GDM1 (cell line): ENCODE results near the gene SCAPER.
"Not testable (repeated sequence)": the region's sequence is repeated elsewhere in the genome, so short reads cannot be mapped to it uniquely, and the experiment has no call there.

ENCODE experiments used
- DNase-seq: peaks from one replicate; lab custom pipeline; 2025; lab: John Stamatoyannopoulos, UW

SCAPER gene

DNA sequence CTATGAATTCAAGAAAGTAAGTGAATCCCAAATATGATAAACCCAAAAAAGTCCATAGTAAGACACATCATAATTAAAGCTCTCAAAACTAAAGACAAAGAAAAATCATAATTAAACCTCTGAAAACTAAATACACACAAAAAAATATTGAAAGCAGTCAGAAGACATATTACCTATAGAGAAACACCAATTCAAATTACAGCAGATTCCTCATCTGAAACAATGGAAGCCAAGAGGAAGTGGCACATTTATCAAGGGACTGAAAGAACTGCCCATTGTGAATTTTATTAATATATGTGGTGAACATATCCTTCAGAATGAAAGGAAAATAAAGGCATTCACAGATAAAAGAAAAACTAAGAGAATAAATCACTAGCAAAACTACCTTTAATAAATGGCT, 128.2 kb downstream of the SCAPER start:
- DNase-seq = no peak

DNA sequence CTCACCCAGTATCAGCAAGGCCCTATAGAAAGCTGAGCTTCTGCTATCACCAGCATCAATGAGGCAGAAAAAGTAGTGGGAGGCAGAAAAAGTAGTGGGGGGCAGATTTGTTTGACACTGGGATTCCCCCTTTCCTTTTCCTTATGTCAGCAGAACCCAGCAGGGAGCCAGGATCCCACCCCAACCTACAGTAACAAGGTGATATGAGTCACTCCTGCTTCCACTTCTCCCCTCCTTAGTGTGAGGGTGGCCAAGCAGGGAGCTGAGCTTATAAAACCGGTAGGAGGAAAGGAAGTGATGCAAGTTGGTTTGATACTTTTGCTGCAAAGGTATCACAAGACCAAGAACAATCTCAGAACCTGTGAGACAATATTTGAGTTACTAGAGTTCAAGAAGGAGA, 128.7 kb downstream of the SCAPER start:
- DNase-seq = no peak

- DNase-seq = no peak
Observed at GRCh38 chr15:76773234-76773633, 131.9 kb downstream of the SCAPER start.

GRCh38 chr15:76772776-76773175, 132.4 kb downstream of the SCAPER start:
- DNase-seq = no peak

- no peak for DNase-seq
Observed at GRCh38 chr15:76764004-76764403, 141.1 kb downstream of the SCAPER start.

- DNase-seq = no peak
Observed at GRCh38 chr15:76763554-76763953, 141.6 kb downstream of the SCAPER start.

- no peak for DNase-seq
Observed at GRCh38 chr15:76756381-76756780, 148.8 kb downstream of the SCAPER start.

GRCh38 chr15:76753771-76754170, 151.4 kb downstream of the SCAPER start:
- no peak for DNase-seq

GRCh38 chr15:76753131-76753530, 152.0 kb downstream of the SCAPER start:
- DNase-seq = no peak

- DNase-seq = no peak
Observed at GRCh38 chr15:76752549-76752948, 152.6 kb downstream of the SCAPER start.

- DNase-seq = no peak
Observed at GRCh38 chr15:76737573-76737972, 167.6 kb downstream of the SCAPER start.

GRCh38 chr15:76732321-76732720, 172.8 kb downstream of the SCAPER start:
- not testable (repeated sequence) for DNase-seq

DNA sequence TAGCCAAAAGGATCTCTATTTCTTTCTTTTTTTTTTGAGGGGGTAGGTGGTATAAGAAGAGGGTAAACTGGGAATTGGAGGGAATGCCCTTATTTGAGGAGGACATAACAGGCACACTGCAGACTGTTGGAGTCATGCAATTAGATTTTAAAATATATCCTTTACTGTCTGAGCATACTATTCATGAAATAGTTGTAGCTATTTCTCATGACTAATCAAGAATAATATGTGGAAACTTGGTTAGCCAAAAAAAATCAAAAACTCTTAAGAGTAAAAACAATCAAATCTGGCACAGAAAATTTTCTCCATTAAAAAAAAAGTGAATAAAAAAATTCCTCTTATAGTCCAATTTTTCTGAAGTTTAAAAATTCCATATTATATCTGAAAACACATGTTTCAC, 174.9 kb downstream of the SCAPER start:
- DNase-seq = no peak

GRCh38 chr15:76718863-76719262, 186.3 kb downstream of the SCAPER start:
- no peak for DNase-seq

GRCh38 chr15:76714950-76715349, 190.2 kb downstream of the SCAPER start:
- DNase-seq = no peak

DNA sequence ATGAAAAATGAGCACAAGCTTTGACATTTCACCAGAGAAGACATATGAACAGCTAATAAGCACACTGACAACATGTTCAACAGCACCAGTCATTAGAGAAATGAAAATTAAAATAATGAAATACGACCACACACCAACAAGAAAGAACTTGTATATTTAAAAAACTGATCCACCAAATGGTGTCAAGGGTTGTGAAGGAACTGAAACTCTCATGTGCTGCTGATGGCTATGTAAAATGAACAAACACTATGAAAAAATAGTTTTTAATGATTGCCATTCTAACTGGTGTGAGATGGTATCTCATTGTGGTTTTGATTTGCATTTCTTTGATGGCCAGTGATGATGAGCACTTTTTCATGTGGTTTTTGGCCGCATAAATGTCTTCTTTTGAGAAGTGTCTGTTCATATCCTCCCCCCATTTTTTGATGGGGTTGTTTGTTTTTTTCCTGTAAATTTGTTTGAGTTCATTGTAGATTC, 193.8 kb downstream of the SCAPER start:
- no peak for DNase-seq

- not testable (repeated sequence) for DNase-seq
Observed at GRCh38 chr15:76704032-76704431, 201.1 kb downstream of the SCAPER start.

- DNase-seq = no peak
Observed at GRCh38 chr15:76696840-76697239, 208.3 kb downstream of the SCAPER start.

DNA sequence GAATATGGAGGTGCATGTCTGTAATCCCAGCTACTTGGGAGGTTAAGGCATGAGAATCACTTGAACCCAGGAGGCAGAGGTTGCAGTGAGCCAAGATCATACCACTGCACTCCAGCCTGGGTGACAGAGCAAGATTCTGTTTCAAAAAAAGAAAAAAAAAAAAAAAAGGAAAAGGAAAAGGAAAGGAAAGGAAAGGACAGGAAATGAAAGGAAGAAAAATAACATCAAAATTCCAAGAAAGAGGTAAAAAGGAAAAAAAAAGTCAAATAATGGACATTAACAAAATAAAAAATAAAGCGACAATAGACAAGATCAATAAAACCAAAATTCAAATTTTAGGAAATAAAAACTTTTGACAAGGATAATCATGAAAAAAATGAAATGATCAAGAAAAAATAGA, 212.6 kb downstream of the SCAPER start:
- not testable (repeated sequence) for DNase-seq

DNA sequence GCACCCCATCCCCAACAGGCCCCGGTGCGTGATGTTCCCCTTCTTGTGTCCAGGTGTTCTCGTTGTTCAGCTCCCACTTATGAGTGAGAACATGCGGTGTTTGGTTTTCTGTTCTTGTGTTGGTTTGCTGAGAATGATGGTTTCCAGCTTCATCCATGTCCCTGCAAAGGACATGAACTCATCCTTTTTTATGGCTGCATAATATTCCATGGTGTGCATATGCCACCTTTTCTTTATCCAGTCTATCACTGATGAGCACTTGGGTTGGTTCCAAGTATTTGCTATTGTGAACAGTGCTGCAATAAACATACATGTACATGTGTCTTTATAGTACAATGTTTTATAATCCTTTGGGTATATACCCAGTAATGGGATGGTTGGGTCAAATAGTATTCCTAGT, 217.5 kb downstream of the SCAPER start:
- DNase-seq = not testable (repeated sequence)

GRCh38 chr15:76684002-76684401, 221.1 kb downstream of the SCAPER start:
- no peak for DNase-seq

DNA sequence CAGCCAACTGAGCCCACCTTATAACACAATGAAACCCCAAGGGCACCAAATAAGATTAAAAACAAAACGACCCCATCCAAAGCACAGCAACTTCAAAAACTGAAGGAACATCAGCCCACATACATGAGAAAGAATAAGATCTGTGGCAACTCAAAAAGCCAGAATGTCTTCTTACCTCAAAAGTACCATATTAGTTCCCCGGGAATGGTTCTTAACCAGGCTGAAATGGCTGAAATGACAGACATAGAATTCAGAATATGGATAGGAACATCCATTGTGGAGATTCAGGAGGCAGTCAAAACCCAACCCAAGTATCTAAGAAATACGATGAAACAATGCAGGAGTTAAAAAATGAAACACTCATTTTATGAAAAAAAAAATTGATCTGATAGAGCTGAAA, 222.3 kb downstream of the SCAPER start:
- no peak for DNase-seq

- DNase-seq = no peak
Observed at GRCh38 chr15:76682259-76682658, 222.9 kb downstream of the SCAPER start.

DNA sequence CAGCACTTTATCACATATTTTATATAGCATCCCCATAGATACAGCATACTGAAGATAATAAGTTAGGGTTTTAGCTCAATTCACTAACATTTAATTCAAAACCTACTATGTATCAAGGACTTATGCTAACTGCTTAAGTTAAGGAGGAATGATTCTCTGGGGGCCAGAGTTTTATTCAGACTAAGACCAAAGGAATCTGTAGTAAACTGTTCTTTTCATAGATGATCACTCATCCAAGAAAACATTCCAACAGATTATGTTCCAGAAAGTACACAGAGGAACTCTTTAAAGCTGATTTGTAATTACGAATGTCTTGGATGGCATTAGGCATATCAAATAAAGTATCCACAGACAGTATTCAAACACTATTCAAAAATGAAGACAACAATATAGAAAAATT, 226.4 kb downstream of the SCAPER start:
- no peak for DNase-seq

DNA sequence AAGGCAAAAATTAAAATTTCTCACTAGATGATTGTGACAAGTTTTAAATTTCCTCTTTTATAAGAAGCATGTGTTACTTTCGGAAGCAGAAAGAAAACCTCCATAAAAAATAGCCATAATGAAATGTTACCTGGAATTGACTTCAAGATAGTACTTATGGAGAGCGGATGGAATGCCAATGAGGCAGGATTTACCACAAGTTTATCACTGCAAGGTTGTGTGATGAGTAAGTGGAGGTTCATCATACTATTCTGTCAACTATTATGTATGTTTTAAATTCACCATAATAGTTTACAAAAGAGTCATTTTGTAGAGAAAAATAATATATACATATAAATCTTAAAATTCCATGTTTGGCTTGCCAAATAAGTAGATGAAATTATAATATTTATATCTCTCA, 230.3 kb downstream of the SCAPER start:
- no peak for DNase-seq
